B cell (primary cell): Measurements from ENCODE around the gene SNCAIP. TPM values are rescaled to one million over a fixed set of nuclear protein-coding genes. Genes with fewer than 3 reads are reported as not detected.

Source experiments
- ATAC-seq: fragments of 200-7000 bp; cut with Tn5 transposase; one replicate; pipeline ENCODE4 v1.10.0; 2021; ENCODE audit warnings: low read depth, mild to moderate bottlenecking, moderate number of reproducible peaks, moderate library complexity
- CTCF ChIA-PET: fragments of 350-600 bp; sonication (Branson Sonifier 250); formaldehyde crosslinking; loops from one replicate; lab custom pipeline; 2021; ENCODE audit warnings: antibody characterized with exemption, inconsistent platforms; lab: Charles Lee
- POLR2A ChIA-PET: fragments of 350-600 bp; sonication (Branson Sonifier 250); formaldehyde crosslinking; loops from one replicate; lab custom pipeline; 2021; ENCODE audit warnings: antibody characterized with exemption; lab: Charles Lee
- DNase-seq: peaks from one replicate; pipeline ENCODE4 v3.0.0; 2013
- H2AFZ ChIP-seq: 2 replicates; pipeline ENCODE4 v1.6.1; 2012; ENCODE audit warnings: mild to moderate bottlenecking, low read depth, low read length; ENCODE audit not compliant: insufficient read depth, poor library complexity, severe bottlenecking
- H3K27ac ChIP-seq, 2 donors: 1 replicate in 1 of 2; 2 replicates in 1 of 2; pipeline ENCODE4 v1.5.1; 2012 to 2013; ENCODE audit warnings: low read length in 2 of 2, mild to moderate bottlenecking in 2 of 2, moderate library complexity in 1 of 2
- H3K27me3 ChIP-seq, 4 experiments: fragments of 200-600 bp in 1 of 4; sonication (generic) in 1 of 4; replicated peaks in 1 of 4; 1 replicate in 2 of 4; 2 replicates in 2 of 4; pipeline versions ENCODE4 v1.6.1 to v1.7.0; 2013 to 2016; ENCODE audit warnings: low read length in 3 of 4, mild to moderate bottlenecking in 2 of 4, mixed read lengths in 1 of 4, moderate library complexity in 1 of 4; ENCODE audit not compliant: insufficient read depth in 4 of 4, control insufficient read depth in 3 of 4; ENCODE audit errors: control extremely low read depth in 1 of 4
- H3K36me3 ChIP-seq, 2 experiments: replicated peaks in 1 of 2; 1 replicate in 1 of 2; 2 replicates in 1 of 2; pipeline versions ENCODE4 v1.6.1 to v1.7.1; 2013; ENCODE audit warnings: low read length in 1 of 2; ENCODE audit not compliant: insufficient read depth in 2 of 2, control insufficient read depth in 1 of 2; ENCODE audit errors: control extremely low read depth in 1 of 2, extremely low read depth in 1 of 2
- H3K4me1 ChIP-seq, 2 donors: fragments of 200-600 bp in 1 of 2; sonication (generic) in 1 of 2; 1 replicate in 1 of 2; 2 replicates in 1 of 2; pipeline versions ENCODE4 v1.5.1 to v1.6.1; 2013 to 2017; ENCODE audit warnings: low read length in 2 of 2; ENCODE audit not compliant: control insufficient read depth in 2 of 2, insufficient read depth in 2 of 2
- H3K4me2 ChIP-seq: replicated peaks from 2 replicates; pipeline ENCODE3; 2012; ENCODE audit warnings: mild to moderate bottlenecking, low read depth, low read length; ENCODE audit not compliant: poor library complexity, severe bottlenecking
- H3K4me3 ChIP-seq, 5 experiments: fragments of 200-600 bp in 1 of 5; sonication (generic) in 1 of 5; 1 replicate in 3 of 5; 2 replicates in 2 of 5; pipeline versions ENCODE4 v1.5.1 to v1.7.0; 2011 to 2016; ENCODE audit warnings: low read length in 4 of 5, mild to moderate bottlenecking in 4 of 5, low read depth in 2 of 5, control low read depth in 1 of 5, moderate library complexity in 1 of 5; ENCODE audit not compliant: insufficient read depth in 1 of 5; ENCODE audit errors: control extremely low read depth in 1 of 5, extremely low read depth in 1 of 5
- H3K79me2 ChIP-seq: fragments of 200-600 bp; sonication (generic); one replicate; pipeline ENCODE4 v1.6.0; 2016; ENCODE audit warnings: low read length; ENCODE audit not compliant: control insufficient read depth, insufficient read depth
- H3K9ac ChIP-seq: fragments of 200-600 bp; sonication (generic); 2 replicates; pipeline ENCODE4 v1.6.1; 2017; ENCODE audit warnings: mild to moderate bottlenecking, low read length, moderate library complexity
- H3K9me3 ChIP-seq, 3 donors: one replicate each; pipeline versions ENCODE4 v1.6.1 to v1.7.1; 2013; ENCODE audit warnings: low read length in 2 of 3; ENCODE audit not compliant: control insufficient read depth in 2 of 3, insufficient read depth in 1 of 3; ENCODE audit errors: control extremely low read depth in 1 of 3
- H4K20me1 ChIP-seq: 2 replicates; pipeline ENCODE4 v1.6.0; 2012; ENCODE audit warnings: mild to moderate bottlenecking, low read length; ENCODE audit not compliant: insufficient read depth, control insufficient read depth, poor library complexity, severe bottlenecking
- H3K27ac Mint-ChIP-seq: one replicate; pipeline ENCODE4 v1.8.0; 2021; ENCODE audit warnings: mixed read lengths
- H3K27me3 Mint-ChIP-seq: one replicate; pipeline ENCODE4 v1.8.0; 2021; ENCODE audit warnings: mixed read lengths
- H3K4me1 Mint-ChIP-seq: one replicate; pipeline ENCODE4 v1.8.0; 2021; ENCODE audit warnings: mixed read lengths
- H3K4me3 Mint-ChIP-seq: one replicate; pipeline ENCODE4 v1.8.0; 2021; ENCODE audit warnings: mixed read lengths
- H3K9me3 Mint-ChIP-seq: one replicate; pipeline ENCODE4 v1.8.0; 2022; ENCODE audit warnings: mixed read lengths; ENCODE audit not compliant: insufficient read depth
- EZH2 ChIP-seq: IDR thresholded peaks from 2 replicates; pipeline ENCODE4 v1.6.1; 2012; ENCODE audit warnings: borderline replicate concordance, low read depth, mild to moderate bottlenecking, moderate library complexity, low read length; ENCODE audit not compliant: insufficient read depth, poor library complexity, severe bottlenecking
- WGBS: methylation state at CpG from one replicate; pipeline ENCODE4 v1.1.5; 2013; ENCODE audit warnings: missing lambda C conversion rate; ENCODE audit not compliant: insufficient coverage; 5-methylcytosine and 5-hydroxymethylcytosine counted together
- intact Hi-C: fragments of 100-400 bp; cut with micrococcal nuclease; formaldehyde crosslinking; loops from one replicate; pipeline ENCODE4 v1.10.0; 2022
- polyA plus RNA-seq: library from polyadenylated mRNA; depleted of rRNA; stranded (reverse); fragments of >200 nt; gene quantifications from 2 replicates; pipeline ENCODE4 v1.2.3, GENCODE V29; 2012
- total RNA-seq, 2 donors: library from RNA; stranded (reverse); fragments of 120-200 nt in 1 of 2; gene quantifications; 1 replicate in 1 of 2; 2 replicates in 1 of 2; pipeline versions ENCODE4 v1.2.3 to v1.2.4, GENCODE V29; 2013 to 2022
- TF ChIP-seq, protein P1 (sequence below): fragments of 200-600 bp; IDR thresholded peaks from one replicate; pipeline ENCODE4 v1.8.0; 2022; ENCODE audit warnings: antibody characterized with exemption, mild to moderate bottlenecking

SNCAIP gene
- total and polyA plus RNA-seq, 2 donors (not counting 1 experiment from before 2014, with no cell fraction given) = not detected

DNA sequence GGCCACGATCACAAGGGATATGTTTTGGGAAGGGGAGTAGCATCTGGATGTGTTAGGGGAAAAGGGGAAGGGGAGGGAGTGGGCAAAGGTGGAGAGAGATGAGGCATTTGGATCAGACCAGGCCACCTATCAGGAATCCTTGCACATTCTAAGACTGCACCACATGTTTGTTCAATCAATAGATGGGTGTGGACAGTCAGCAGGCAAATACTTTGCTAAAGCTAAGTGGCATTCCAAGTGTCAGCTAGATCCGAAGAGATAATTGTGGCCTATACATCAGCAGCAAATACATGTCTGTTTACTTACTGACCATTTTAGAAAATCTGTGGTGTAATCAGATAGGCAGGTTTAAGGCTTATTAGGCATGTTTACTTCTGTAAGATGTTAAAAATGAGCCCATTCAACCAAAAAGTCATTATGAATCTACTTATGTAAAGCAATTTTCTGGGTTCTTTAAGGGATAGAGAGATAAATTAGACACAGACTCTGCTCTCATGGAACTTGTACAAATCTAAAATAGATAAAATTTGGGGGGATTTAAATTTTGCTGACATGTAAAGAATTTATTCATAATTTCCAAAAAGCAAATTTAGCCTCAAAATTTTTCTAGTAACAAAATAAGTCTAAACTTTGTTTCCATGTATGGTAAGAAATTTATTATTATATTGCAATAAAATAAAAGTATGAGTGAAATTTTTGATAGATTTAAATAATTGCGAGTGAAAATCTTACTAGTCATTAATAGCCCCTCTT lies 107.3 kb downstream of the SNCAIP start:
- TF ChIP-seq, protein P1, sequence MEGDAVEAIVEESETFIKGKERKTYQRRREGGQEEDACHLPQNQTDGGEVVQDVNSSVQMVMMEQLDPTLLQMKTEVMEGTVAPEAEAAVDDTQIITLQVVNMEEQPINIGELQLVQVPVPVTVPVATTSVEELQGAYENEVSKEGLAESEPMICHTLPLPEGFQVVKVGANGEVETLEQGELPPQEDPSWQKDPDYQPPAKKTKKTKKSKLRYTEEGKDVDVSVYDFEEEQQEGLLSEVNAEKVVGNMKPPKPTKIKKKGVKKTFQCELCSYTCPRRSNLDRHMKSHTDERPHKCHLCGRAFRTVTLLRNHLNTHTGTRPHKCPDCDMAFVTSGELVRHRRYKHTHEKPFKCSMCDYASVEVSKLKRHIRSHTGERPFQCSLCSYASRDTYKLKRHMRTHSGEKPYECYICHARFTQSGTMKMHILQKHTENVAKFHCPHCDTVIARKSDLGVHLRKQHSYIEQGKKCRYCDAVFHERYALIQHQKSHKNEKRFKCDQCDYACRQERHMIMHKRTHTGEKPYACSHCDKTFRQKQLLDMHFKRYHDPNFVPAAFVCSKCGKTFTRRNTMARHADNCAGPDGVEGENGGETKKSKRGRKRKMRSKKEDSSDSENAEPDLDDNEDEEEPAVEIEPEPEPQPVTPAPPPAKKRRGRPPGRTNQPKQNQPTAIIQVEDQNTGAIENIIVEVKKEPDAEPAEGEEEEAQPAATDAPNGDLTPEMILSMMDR = no peak
- no peak for TF ChIP-seq EZH2
- Histone ChIP-seq H3K9me3 (no peaks in the 10 kb centered on the region), H3K27ac (no peak overlapping the region), H3K9ac (no peak overlapping the region), H3K79me2 (no peaks in the 10 kb centered on the region), H3K4me2 (no peak overlapping the region), H3K4me1 (no peaks in the 10 kb centered on the region), H3K36me3 (no peaks in the 10 kb centered on the region), H2AFZ (no peak overlapping the region), H4K20me1 (no peaks in the 10 kb centered on the region), H3K27me3 (peaks cover 0 to 4% (median 1%) of the 10 kb centered on the region in 4 experiments), H3K4me3 (no peak overlapping the region)
- H3K4me3 Mint-ChIP-seq = no peak overlapping the region
- 100% methylated on average over 1 of the region's 3 CpGs for WGBS
- CTCF ChIA-PET = no interaction called here
- H3K4me1 Mint-ChIP-seq = no peaks in the 10 kb centered on the region
- POLR2A ChIA-PET = no interaction called here
- H3K9me3 Mint-ChIP-seq = no peaks in the 10 kb centered on the region
- intact Hi-C loops = no loop called here
- DNase-seq (no peak), ATAC-seq (no peak)
- H3K27ac Mint-ChIP-seq = no peak overlapping the region
- peaks cover 36% of the 10 kb centered on the region for H3K27me3 Mint-ChIP-seq

DNA sequence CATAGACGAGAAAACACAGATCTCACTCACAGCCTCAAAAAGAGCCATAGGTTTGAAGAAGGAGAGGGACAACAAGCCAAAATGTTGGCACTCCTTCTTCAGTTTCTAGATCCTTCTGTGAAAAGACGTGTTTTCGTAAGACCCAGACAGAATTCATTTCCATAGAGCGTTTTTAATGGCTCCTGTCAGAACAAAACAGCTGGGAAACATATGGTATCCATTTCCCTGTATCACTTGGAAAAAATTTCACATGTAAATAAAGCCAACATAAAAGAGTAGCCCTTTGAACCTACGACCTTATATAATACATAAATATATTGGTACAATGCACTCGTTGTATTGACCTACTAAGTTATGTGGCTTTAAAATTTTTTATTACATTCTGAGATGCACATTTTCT lies 108.1 kb downstream of the SNCAIP start:
- Histone ChIP-seq H3K4me3 (no peak overlapping the region), H3K9ac (no peak overlapping the region), H3K36me3 (no peaks in the 10 kb centered on the region), H4K20me1 (no peaks in the 10 kb centered on the region), H3K27ac (no peak overlapping the region), H3K4me1 (no peaks in the 10 kb centered on the region), H3K9me3 (no peaks in the 10 kb centered on the region), H2AFZ (no peak overlapping the region), H3K79me2 (no peaks in the 10 kb centered on the region), H3K27me3 (peaks cover 0 to 4% (median 1%) of the 10 kb centered on the region in 4 experiments), H3K4me2 (no peak overlapping the region)
- no peak overlapping the region for H3K4me3 Mint-ChIP-seq
- intact Hi-C loops = no loop called here
- H3K27ac Mint-ChIP-seq = no peak overlapping the region
- ChIA-PET CTCF (no interaction called here), POLR2A (no interaction called here)
- DNase-seq (no peak), ATAC-seq (no peak)
- no peaks in the 10 kb centered on the region for H3K4me1 Mint-ChIP-seq
- no CpG with 5 or more reads among the region's 6 CpGs for WGBS
- TF ChIP-seq, protein P1 = no peak
- no peak for TF ChIP-seq EZH2
- H3K27me3 Mint-ChIP-seq = peaks cover 34% of the 10 kb centered on the region
- H3K9me3 Mint-ChIP-seq = no peaks in the 10 kb centered on the region
